Astrocyte (in vitro differentiated cells and primary cell): ENCODE data around the gene CDH8. TPM values are rescaled to one million over a fixed set of nuclear protein-coding genes. Genes with fewer than 3 reads are reported as not detected.

Experiments used
- DNase-seq: peaks from one replicate; pipeline ENCODE4 v3.0.0-alpha.2; 2010; ENCODE audit warnings: low read depth
- FAIRE-seq: peaks from 2 replicates; lab custom pipeline; 2011; peaks lifted over from hg19 to GRCh38; lab: Jason Lieb, UNC
- H2AFZ ChIP-seq: 2 replicates; pipeline ENCODE4 v1.6.0; 2012; ENCODE audit warnings: low read depth, low read length, inconsistent platforms
- H3K27ac ChIP-seq: 2 replicates; pipeline ENCODE4 v1.5.1; 2011; ENCODE audit warnings: low read depth, low read length, inconsistent platforms
- H3K27me3 ChIP-seq: 2 replicates; pipeline ENCODE4 v1.6.0; 2011; ENCODE audit warnings: low read length, inconsistent platforms; ENCODE audit not compliant: insufficient read depth
- H3K36me3 ChIP-seq: 2 replicates; pipeline ENCODE4 v1.5.1; 2011; ENCODE audit warnings: low read length, inconsistent platforms; ENCODE audit not compliant: insufficient read depth
- H3K4me1 ChIP-seq: 2 replicates; pipeline ENCODE4 v1.5.1; 2011; ENCODE audit warnings: low read length, inconsistent platforms; ENCODE audit not compliant: insufficient read depth
- H3K4me2 ChIP-seq: 2 replicates; pipeline ENCODE4 v1.6.0; 2012; ENCODE audit warnings: low read length, inconsistent platforms
- H3K4me3 ChIP-seq: 2 replicates; pipeline ENCODE4 v1.5.1; 2011; ENCODE audit warnings: low read depth, mild to moderate bottlenecking, low read length, inconsistent platforms; ENCODE audit not compliant: insufficient read depth
- H3K79me2 ChIP-seq: 2 replicates; pipeline ENCODE4 v1.6.0; 2012; ENCODE audit warnings: mild to moderate bottlenecking, low read length, inconsistent platforms; ENCODE audit not compliant: insufficient read depth
- H3K9ac ChIP-seq: 2 replicates; pipeline ENCODE4 v1.6.0; 2012; ENCODE audit warnings: mild to moderate bottlenecking, low read length, inconsistent platforms
- H3K9me3 ChIP-seq: 2 replicates; pipeline ENCODE4 v1.5.1; 2012; ENCODE audit warnings: low read depth, mild to moderate bottlenecking, low read length, inconsistent platforms; ENCODE audit not compliant: insufficient read depth
- H4K20me1 ChIP-seq: 2 replicates; pipeline ENCODE4 v1.6.0; 2012; ENCODE audit warnings: low read length, inconsistent platforms; ENCODE audit not compliant: insufficient read depth
- H3K27ac Mint-ChIP-seq: one replicate; pipeline ENCODE4 v1.8.0; 2021; ENCODE audit warnings: mild to moderate bottlenecking, mixed read lengths; ENCODE audit not compliant: unreplicated experiment
- H3K27me3 Mint-ChIP-seq: one replicate; pipeline ENCODE4 v1.8.0; 2021; ENCODE audit warnings: low read depth, mixed read lengths; ENCODE audit not compliant: unreplicated experiment
- H3K36me3 Mint-ChIP-seq: one replicate; pipeline ENCODE4 v1.8.0; 2021; ENCODE audit warnings: low read depth, mixed read lengths; ENCODE audit not compliant: unreplicated experiment
- H3K4me1 Mint-ChIP-seq: one replicate; pipeline ENCODE4 v1.8.0; 2021; ENCODE audit warnings: low read depth, mixed read lengths; ENCODE audit not compliant: unreplicated experiment
- H3K4me3 Mint-ChIP-seq: one replicate; pipeline ENCODE4 v1.8.0; 2021; ENCODE audit warnings: mild to moderate bottlenecking, moderate library complexity, mixed read lengths; ENCODE audit not compliant: unreplicated experiment
- H3K9me3 Mint-ChIP-seq: one replicate; pipeline ENCODE4 v1.8.0; 2021; ENCODE audit warnings: mild to moderate bottlenecking, mixed read lengths; ENCODE audit not compliant: unreplicated experiment
- EZH2 ChIP-seq: IDR thresholded peaks from 2 replicates; pipeline ENCODE4 v1.6.1; 2012; ENCODE audit warnings: mild to moderate bottlenecking, low read length, inconsistent platforms; ENCODE audit not compliant: insufficient read depth
- total RNA-seq: library from RNA; stranded (reverse); gene quantifications from 2 replicates; pipeline ENCODE4 v1.2.1, GENCODE V29; 2021
- TF ChIP-seq, protein P1 (sequence below): IDR thresholded peaks from 2 replicates; pipeline ENCODE4 v1.5.1; 2011; ENCODE audit warnings: low read depth, mild to moderate bottlenecking, inconsistent platforms, low read length, moderate library complexity; ENCODE audit not compliant: insufficient read depth

Gene CDH8
- total RNA-seq, 1 donor from 2014 or later, result 17.5 TPM

DNA sequence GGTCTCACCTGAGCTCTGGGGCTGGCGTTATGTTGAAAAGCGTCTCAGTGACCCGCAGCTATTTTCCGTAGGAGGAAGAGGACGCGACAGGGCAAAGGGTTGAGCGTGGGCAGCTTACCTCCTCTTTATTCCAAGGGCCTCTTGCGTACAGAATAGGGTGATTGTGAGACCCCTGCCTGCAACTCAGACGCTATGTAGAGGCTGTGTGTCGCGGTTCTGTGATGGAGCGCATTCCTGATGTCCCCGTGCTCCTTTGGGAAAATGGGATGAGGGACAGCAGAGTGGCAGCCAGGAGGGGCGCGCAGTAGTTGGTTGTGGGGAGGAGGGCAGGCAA, 531 bp upstream of the CDH8 start:
- no peak for DNase-seq
- Mint-ChIP-seq H3K4me3 (peak overlapping the region; percentile 91), H3K4me1 (peaks cover 20% of the 10 kb centered on the region), H3K36me3 (no peaks in the 10 kb centered on the region), H3K27ac (no peak overlapping the region), H3K9me3 (no peaks in the 10 kb centered on the region), H3K27me3 (peaks cover 38% of the 10 kb centered on the region)
- H3K27ac ChIP-seq, result no peak overlapping the region
- no peaks in the 10 kb centered on the region for H3K9me3 ChIP-seq
- no peaks in the 10 kb centered on the region for H3K36me3 ChIP-seq
- peak overlapping the region; percentile 82 for H3K4me2 ChIP-seq
- peaks cover 46% of the 10 kb centered on the region for H3K27me3 ChIP-seq
- TF ChIP-seq EZH2, result no peak
- TF ChIP-seq, protein P1, sequence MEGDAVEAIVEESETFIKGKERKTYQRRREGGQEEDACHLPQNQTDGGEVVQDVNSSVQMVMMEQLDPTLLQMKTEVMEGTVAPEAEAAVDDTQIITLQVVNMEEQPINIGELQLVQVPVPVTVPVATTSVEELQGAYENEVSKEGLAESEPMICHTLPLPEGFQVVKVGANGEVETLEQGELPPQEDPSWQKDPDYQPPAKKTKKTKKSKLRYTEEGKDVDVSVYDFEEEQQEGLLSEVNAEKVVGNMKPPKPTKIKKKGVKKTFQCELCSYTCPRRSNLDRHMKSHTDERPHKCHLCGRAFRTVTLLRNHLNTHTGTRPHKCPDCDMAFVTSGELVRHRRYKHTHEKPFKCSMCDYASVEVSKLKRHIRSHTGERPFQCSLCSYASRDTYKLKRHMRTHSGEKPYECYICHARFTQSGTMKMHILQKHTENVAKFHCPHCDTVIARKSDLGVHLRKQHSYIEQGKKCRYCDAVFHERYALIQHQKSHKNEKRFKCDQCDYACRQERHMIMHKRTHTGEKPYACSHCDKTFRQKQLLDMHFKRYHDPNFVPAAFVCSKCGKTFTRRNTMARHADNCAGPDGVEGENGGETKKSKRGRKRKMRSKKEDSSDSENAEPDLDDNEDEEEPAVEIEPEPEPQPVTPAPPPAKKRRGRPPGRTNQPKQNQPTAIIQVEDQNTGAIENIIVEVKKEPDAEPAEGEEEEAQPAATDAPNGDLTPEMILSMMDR, result no peak
- FAIRE-seq, result no peak
- H3K79me2 ChIP-seq, result no peaks in the 10 kb centered on the region
- H3K9ac ChIP-seq, result no peak overlapping the region
- no peak overlapping the region for H2AFZ ChIP-seq
- no peaks in the 10 kb centered on the region for H4K20me1 ChIP-seq
- peak overlapping the region; percentile 19 for H3K4me3 ChIP-seq
- peaks cover 9% of the 10 kb centered on the region for H3K4me1 ChIP-seq

DNA sequence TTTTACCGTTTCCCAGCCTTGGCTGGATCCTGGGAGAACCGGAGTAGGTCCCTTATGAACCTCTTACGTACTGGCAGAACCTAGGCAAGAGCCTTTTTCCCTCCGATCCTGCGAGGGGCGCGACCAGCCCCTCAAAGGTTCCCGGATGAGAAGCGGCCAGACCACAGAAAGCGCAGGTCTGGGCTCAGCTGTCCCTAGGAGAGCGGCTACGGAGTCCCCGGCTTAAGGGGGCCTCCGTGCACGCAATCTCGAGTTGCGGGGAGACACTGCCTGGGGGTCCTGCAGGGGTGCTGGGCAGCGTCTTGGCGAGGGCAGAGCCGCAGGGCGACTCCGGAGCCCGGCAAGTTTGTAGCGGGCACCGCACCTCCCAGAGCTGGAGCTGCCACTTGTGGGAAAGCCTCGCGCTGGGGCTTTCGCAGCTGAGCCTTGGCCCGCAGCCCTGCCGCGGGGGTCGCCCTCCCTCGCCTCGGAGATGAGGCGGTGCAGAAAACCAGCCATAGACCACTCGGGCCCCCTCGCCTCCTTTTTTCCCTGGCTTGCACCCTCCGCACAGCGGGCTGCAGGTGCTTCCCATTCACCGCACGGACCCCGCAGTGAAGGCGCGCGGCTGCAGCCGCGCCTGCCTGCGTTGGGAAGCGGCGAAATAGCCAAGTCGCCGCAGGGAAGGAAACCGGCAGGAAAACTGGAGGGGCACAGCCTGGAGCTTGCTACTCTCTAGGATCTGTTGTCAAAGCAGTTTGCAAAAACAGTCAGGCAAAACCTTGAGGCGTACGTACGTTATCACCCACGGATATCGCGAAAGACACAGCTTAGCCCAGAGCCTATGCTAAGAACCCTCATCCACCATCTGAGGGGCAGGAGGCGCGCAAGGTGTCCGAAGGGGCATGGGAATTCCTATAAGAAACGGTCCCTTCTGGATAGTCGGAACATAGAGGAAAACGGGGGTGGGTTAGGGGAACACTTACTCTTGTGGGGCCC, 834 bp downstream of the CDH8 start:
- peak overlapping the region; percentile 57 for H3K4me3 ChIP-seq
- H3K9me3 ChIP-seq, result no peaks in the 10 kb centered on the region
- Mint-ChIP-seq H3K4me3 (peak overlapping the region; percentile 91), H3K9me3 (no peaks in the 10 kb centered on the region), H3K27me3 (peaks cover 38% of the 10 kb centered on the region), H3K36me3 (no peaks in the 10 kb centered on the region), H3K27ac (peak overlapping the region; percentile 34), H3K4me1 (peaks cover 20% of the 10 kb centered on the region)
- peaks cover 9% of the 10 kb centered on the region for H3K4me1 ChIP-seq
- peaks cover 48% of the 10 kb centered on the region for H3K27me3 ChIP-seq
- no peaks in the 10 kb centered on the region for H4K20me1 ChIP-seq
- H3K4me2 ChIP-seq, result peak overlapping the region; percentile 82
- peak; percentile 32 for TF ChIP-seq EZH2
- TF ChIP-seq, protein P1, result no peak
- H3K36me3 ChIP-seq, result no peaks in the 10 kb centered on the region
- H2AFZ ChIP-seq, result peak overlapping the region; percentile 86
- peak overlapping the region; percentile 13 for H3K9ac ChIP-seq
- no peak overlapping the region for H3K27ac ChIP-seq
- FAIRE-seq (no peak), DNase-seq (no peak)
- H3K79me2 ChIP-seq, result no peaks in the 10 kb centered on the region
